CD14-positive monocyte (primary cell): ENCODE results near the gene PCNT. TPM values are rescaled to one million over a fixed set of nuclear protein-coding genes. Genes with fewer than 3 reads are reported as not detected.

Experiments
- DNase-seq, 3 donors: peaks; one replicate each; pipeline ENCODE4 v3.0.0-alpha.2; 2011 to 2022
- H2AFZ ChIP-seq: 2 replicates; pipeline ENCODE4 v1.6.0; 2012; ENCODE audit warnings: mild to moderate bottlenecking, low read depth, low read length, inconsistent platforms; ENCODE audit not compliant: insufficient read depth, poor library complexity, severe bottlenecking
- H3K27ac ChIP-seq, 2 donors: 1 replicate in 1 of 2; 2 replicates in 1 of 2; pipeline ENCODE4 v1.5.1; 2012 to 2013; ENCODE audit warnings: low read length in 2 of 2, control low read depth in 1 of 2, inconsistent platforms in 1 of 2, low read depth in 1 of 2, mild to moderate bottlenecking in 1 of 2
- H3K27me3 ChIP-seq, 2 donors: one replicate each; pipeline versions ENCODE4 v1.6.0 to v1.6.1; 2011 to 2013; ENCODE audit warnings: low read length in 2 of 2; ENCODE audit not compliant: control insufficient read depth in 2 of 2, insufficient read depth in 2 of 2
- H3K36me3 ChIP-seq, 2 donors: replicated peaks in 1 of 2; 1 replicate in 1 of 2; 2 replicates in 1 of 2; pipeline versions ENCODE4 v1.5.1 to v1.6.1; 2012 to 2013; ENCODE audit warnings: low read length in 2 of 2, control low read depth in 1 of 2, inconsistent platforms in 1 of 2, mild to moderate bottlenecking in 1 of 2; ENCODE audit not compliant: insufficient read depth in 2 of 2, control insufficient read depth in 1 of 2
- H3K4me1 ChIP-seq, 2 donors: 1 replicate in 1 of 2; 2 replicates in 1 of 2; pipeline versions ENCODE4 v1.5.1 to v1.6.1; 2012 to 2013; ENCODE audit warnings: low read length in 2 of 2, control low read depth in 1 of 2, inconsistent platforms in 1 of 2, mild to moderate bottlenecking in 1 of 2, moderate library complexity in 1 of 2; ENCODE audit not compliant: insufficient read depth in 2 of 2, control insufficient read depth in 1 of 2
- H3K4me2 ChIP-seq: replicated peaks from 2 replicates; pipeline ENCODE3; 2012; ENCODE audit warnings: low read length, moderate library complexity, mild to moderate bottlenecking; ENCODE audit not compliant: poor library complexity, severe bottlenecking; ENCODE audit errors: extremely low read depth
- H3K4me3 ChIP-seq, 3 experiments: fragments of 200-600 bp in 1 of 3; sonication (generic) in 1 of 3; replicated peaks in 1 of 3; 1 replicate in 2 of 3; 2 replicates in 1 of 3; pipeline ENCODE4 v1.5.1; 2011 to 2013; ENCODE audit warnings: low read length in 3 of 3, mild to moderate bottlenecking in 3 of 3, control low read depth in 2 of 3, low read depth in 2 of 3, inconsistent platforms in 1 of 3, moderate library complexity in 1 of 3
- H3K79me2 ChIP-seq: 2 replicates; pipeline ENCODE4 v1.6.0; 2012; ENCODE audit warnings: mild to moderate bottlenecking, control low read depth, inconsistent platforms, low read length, moderate library complexity; ENCODE audit not compliant: insufficient read depth
- H3K9ac ChIP-seq: 2 replicates; pipeline ENCODE4 v1.6.0; 2017; ENCODE audit warnings: low read length, mild to moderate bottlenecking; ENCODE audit not compliant: insufficient read depth, poor library complexity, severe bottlenecking
- H3K9me3 ChIP-seq, 2 donors: replicated peaks in 1 of 2; 1 replicate in 1 of 2; 2 replicates in 1 of 2; pipeline versions ENCODE4 v1.5.1 to v1.6.1; 2012 to 2013; ENCODE audit warnings: low read length in 2 of 2, control low read depth in 1 of 2; ENCODE audit not compliant: control insufficient read depth in 1 of 2, insufficient read depth in 1 of 2
- H4K20me1 ChIP-seq: 2 replicates; pipeline ENCODE4 v1.6.0; 2012; ENCODE audit warnings: mild to moderate bottlenecking, low read length, control low read depth, moderate library complexity; ENCODE audit not compliant: insufficient read depth
- H3K27ac Mint-ChIP-seq, 7 donors: one replicate each; pipeline ENCODE4 v1.8.0; 2020; ENCODE audit warnings: mild to moderate bottlenecking in 7 of 7, mixed read lengths in 7 of 7, moderate library complexity in 6 of 7, inconsistent platforms in 2 of 7
- H3K27me3 Mint-ChIP-seq, 3 donors: one replicate each; pipeline ENCODE4 v1.8.0; 2021 to 2022; ENCODE audit warnings: low read depth in 3 of 3, mild to moderate bottlenecking in 3 of 3, mixed read lengths in 3 of 3, moderate library complexity in 3 of 3, inconsistent platforms in 1 of 3
- H3K36me3 Mint-ChIP-seq, 2 donors: one replicate each; pipeline ENCODE4 v1.8.0; 2020; ENCODE audit warnings: mixed read lengths in 2 of 2, inconsistent platforms in 1 of 2, mild to moderate bottlenecking in 1 of 2
- H3K4me1 Mint-ChIP-seq: one replicate; pipeline ENCODE4 v1.8.0; 2020; ENCODE audit warnings: mild to moderate bottlenecking, mixed read lengths
- H3K4me3 Mint-ChIP-seq, 2 donors: one replicate each; pipeline ENCODE4 v1.8.0; 2020; ENCODE audit warnings: mild to moderate bottlenecking in 2 of 2, mixed read lengths in 2 of 2, moderate library complexity in 1 of 2
- H3K9me3 Mint-ChIP-seq, 7 donors: one replicate each; pipeline ENCODE4 v1.8.0; 2020 to 2022; ENCODE audit warnings: mixed read lengths in 7 of 7, mild to moderate bottlenecking in 6 of 7, moderate library complexity in 6 of 7, inconsistent platforms in 2 of 7
- CTCF ChIP-seq: fragments of 200-600 bp; IDR thresholded peaks from one replicate; pipeline ENCODE4 v1.8.0; 2022; ENCODE audit warnings: antibody characterized with exemption, mild to moderate bottlenecking
- WGBS: methylation state at CpG from one replicate; pipeline ENCODE4 v1.1.5; 2013; ENCODE audit warnings: missing lambda C conversion rate; ENCODE audit not compliant: insufficient coverage; 5-methylcytosine and 5-hydroxymethylcytosine counted together
- intact Hi-C, 2 donors: fragments of 100-400 bp; cut with micrococcal nuclease; formaldehyde crosslinking; loops; one replicate each; pipeline versions ENCODE4 v1.15.0 to v1.15.1; 2023
- polyA plus RNA-seq, 3 donors: library from polyadenylated mRNA; depleted of rRNA in 1 of 3; unstranded in 2 of 3; stranded (reverse) in 1 of 3; fragments of 300-500 nt in 2 of 3; fragments of >200 nt in 1 of 3; fragmentation: Illumina TruSeq in 2 of 3; gene quantifications; 1 replicate in 2 of 3; 2 replicates in 1 of 3; pipeline ENCODE4 v1.2.3, GENCODE V29; 2012 to 2021

The PCNT gene
- polyA plus RNA-seq, 3 donors, result 4.2 to 16.3 (median 5.1) TPM

- peak overlapping the region in 4 of 7 donors; percentile 41 to 89 (median 76) for H3K27ac Mint-ChIP-seq
- peak overlapping the region; percentile 21 for H3K9ac ChIP-seq
- no peaks in the 10 kb centered on the region for H3K79me2 ChIP-seq
- no peak overlapping the region for H3K27ac ChIP-seq
- peak overlapping the region; percentile 75 to 84 for H3K4me3 Mint-ChIP-seq
- H3K4me2 ChIP-seq, result peak overlapping the region; percentile 67
- no peak for TF ChIP-seq CTCF
- intact Hi-C loops, result no loop called here
- H3K4me3 ChIP-seq, result peak overlapping the region in 2 of 3 experiments; percentile 17 to 63
- peaks cover 6 to 43% (median 18%) of the 10 kb centered on the region in 3 donors for H3K27me3 Mint-ChIP-seq
- peaks cover 7 to 11% of the 10 kb centered on the region in 2 donors for H3K9me3 ChIP-seq
- H3K36me3 Mint-ChIP-seq, result peaks cover 22 to 37% of the 10 kb centered on the region in 2 donors
- WGBS, result 72% methylated on average over 22 of the region's 29 CpGs
- H3K36me3 ChIP-seq, result peaks cover 14 to 34% of the 10 kb centered on the region in 2 donors
- H3K27me3 ChIP-seq, result peaks cover 0 to 19% of the 10 kb centered on the region in 2 donors
- H3K4me1 Mint-ChIP-seq, result peaks cover 20% of the 10 kb centered on the region
- no peaks in the 10 kb centered on the region for H4K20me1 ChIP-seq
- H2AFZ ChIP-seq, result peak overlapping the region; percentile 72
- DNase-seq, result peak; percentile 48 to 70 (median 55)
- H3K9me3 Mint-ChIP-seq, result peaks cover 2 to 25% (median 16%) of the 10 kb centered on the region in 7 donors
- H3K4me1 ChIP-seq, result peaks cover 16 to 26% of the 10 kb centered on the region in 2 donors
Measured at GRCh38 chr21:46295996-46296752, 27.8 kb upstream of the PCNT start.

DNA sequence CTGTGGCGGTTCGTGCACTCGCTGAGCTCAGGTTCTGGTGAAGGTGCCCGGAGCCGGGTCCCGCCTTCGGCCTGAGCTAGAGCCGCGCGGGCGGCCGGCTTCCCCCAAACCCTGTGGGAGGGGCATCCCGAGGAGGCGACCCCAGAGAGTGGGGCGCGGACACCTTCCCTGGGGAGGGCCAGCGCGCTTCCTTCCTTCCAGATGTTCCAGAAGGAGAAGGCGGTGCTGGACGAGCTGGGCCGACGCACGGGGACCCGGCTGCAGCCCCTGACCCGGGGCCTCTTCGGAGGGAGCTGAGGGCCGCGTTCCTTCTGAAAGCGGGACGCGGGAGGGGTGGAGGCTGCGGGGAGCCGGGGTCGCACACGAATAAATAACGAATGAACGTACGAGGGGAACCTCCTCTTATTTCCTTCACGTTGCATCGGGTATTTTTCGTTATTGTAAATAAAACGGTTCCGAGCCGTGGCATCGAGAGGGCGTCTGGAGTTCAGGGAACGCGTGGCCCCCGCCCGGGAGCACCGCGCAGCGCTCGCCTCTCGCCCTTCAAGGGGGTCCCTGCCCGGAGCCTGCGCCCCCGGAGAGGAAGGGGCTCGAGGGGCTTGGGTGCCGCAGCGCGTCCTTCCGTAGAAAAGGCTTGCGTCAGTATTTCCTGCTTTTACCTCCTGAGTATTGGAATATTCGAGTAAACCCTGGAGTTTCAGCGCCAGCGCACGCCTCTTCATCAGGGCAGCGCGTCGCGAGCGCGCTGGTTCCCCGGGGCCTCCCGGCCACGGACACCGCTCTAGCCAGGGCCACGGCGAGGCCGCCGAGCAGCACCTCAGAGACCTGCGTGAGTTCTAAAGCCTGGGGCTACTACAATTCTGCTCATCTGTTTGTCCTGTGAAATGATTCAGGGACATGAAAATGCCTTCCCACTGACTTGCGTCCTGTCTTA is 26.4 kb upstream of the PCNT start:
- 3% methylated on average over 65 of the region's 84 CpGs for WGBS
- H3K4me3 ChIP-seq, result peak overlapping the region; percentile 9 to 70 (median 45)
- peak overlapping the region; percentile 51 for H3K9ac ChIP-seq

More for the DNA sequence above, 26.4 kb upstream of the PCNT start:
- Mint-ChIP-seq H3K4me1 (peaks cover 20% of the 10 kb centered on the region), H3K9me3 (peaks cover 0 to 17% (median 7%) of the 10 kb centered on the region in 7 donors), H3K27ac (peak overlapping the region in 2 of 7 donors; percentile 30 to 55), H3K27me3 (peaks cover 5 to 46% (median 18%) of the 10 kb centered on the region in 3 donors), H3K36me3 (peaks cover 15 to 30% of the 10 kb centered on the region in 2 donors), H3K4me3 (peak overlapping the region; percentile 74 to 86)
- H3K79me2 ChIP-seq, result no peaks in the 10 kb centered on the region
- H3K4me1 ChIP-seq, result peaks cover 16 to 26% of the 10 kb centered on the region in 2 donors
- no peaks in the 10 kb centered on the region for H4K20me1 ChIP-seq
- H3K27ac ChIP-seq, result no peak overlapping the region
- peak overlapping the region; percentile 81 for H3K4me2 ChIP-seq
- H3K36me3 ChIP-seq, result peaks cover 14 to 35% of the 10 kb centered on the region in 2 donors
- peaks cover 0 to 4% of the 10 kb centered on the region in 2 donors for H3K9me3 ChIP-seq
- H3K27me3 ChIP-seq, result peaks cover 0 to 19% of the 10 kb centered on the region in 2 donors
- H2AFZ ChIP-seq, result peak overlapping the region; percentile 82
- no peak for DNase-seq
- intact Hi-C loops, result no loop called here
- TF ChIP-seq CTCF, result no peak
